HG03457 (cell line): Measurements from ENCODE around the gene CASK.

Experiments
- ATAC-seq: cut with Tn5 transposase; IDR thresholded peaks from one replicate; pipeline ENCODE4 v1.9.1; 2021; ENCODE audit warnings: moderate number of reproducible peaks; ENCODE audit not compliant: unreplicated experiment

The CASK gene

DNA sequence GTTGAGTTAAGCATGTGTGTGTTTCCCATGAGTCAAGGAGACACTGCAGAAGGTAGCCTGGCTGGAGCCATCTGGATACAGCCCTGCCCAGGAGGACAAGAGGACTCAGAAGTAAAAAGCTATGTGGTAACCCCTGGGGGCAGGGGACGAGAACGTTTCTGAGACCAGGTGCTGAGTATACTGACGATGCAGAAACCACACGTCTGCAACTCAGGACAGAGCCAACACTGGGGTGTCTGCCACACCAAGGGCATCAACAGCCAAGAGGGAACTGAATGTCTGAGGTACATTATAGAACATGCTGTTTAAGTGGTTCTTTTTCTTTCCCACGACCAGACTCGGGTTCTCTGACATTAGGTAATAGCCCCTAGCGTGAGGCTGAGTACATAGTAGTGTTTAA lies 328.7 kb downstream of the CASK start:
- ATAC-seq: no peak

DNA sequence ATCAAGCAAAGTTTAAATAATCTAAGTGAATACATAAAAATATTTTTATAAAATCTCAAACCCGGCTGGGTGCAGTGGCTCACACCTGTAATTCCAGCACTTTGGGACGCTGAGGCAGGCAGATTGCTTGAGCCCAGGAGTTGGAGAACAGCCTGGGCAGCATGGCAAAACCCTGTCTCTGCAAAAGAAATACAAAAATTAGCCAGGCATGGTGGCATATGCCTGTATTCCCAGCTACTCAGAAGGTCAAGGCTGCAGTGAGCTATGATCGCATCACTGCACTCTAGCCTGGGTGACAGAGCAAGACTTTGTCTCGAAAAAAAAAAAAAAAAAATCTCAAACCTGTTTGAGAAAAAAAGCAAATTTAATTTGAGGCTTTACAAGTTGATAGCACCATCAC lies 331.4 kb downstream of the CASK start:
- ATAC-seq: no peak

DNA sequence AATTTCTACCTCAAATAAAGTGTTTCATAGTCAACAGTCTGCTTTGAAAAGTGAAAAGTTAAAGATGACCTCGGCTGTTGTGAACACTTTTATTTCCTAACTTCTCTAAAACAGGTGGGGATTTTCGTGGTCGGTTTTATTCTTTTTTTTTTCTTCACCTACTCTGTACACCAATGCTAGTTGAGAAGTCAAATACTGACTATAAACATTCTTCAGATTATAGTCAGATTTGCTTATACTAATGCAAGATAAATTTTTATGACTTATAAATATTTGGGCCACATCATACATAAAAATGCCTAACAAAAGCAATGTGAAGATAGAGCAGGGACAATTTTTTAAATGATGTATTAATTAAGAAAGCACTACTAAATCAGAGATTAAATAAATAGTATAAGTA lies 332.7 kb downstream of the CASK start:
- no peak for ATAC-seq

DNA sequence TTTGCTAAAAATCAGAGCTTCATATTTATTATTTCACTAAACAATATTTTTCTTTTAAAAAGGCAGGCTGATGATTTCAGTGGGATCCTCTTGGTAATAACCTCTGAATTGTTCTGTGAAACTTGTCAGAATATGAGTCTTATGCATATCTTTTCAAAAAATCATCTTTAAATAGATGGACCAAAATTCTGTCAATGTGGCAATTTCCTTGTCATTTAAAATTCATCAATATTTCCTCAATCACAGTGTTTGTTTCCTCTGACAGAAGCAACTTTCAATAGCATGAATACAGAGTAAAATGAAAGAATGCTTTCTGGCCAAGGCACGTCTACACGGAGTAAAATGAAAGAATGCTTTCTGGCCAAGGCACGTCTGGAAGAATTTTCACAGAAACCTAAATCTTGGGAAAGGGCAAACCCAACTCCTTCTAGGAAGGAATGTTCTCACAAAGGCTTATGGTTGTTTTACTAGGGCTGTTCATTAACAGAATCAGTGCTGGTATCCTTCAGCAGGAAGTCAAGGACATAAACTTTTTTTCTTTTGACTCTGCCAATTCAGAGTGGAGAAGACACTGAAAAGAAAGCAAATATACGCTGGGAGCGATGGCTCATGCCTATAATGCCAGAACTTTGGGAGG lies 333.6 kb downstream of the CASK start:
- no peak for ATAC-seq

DNA sequence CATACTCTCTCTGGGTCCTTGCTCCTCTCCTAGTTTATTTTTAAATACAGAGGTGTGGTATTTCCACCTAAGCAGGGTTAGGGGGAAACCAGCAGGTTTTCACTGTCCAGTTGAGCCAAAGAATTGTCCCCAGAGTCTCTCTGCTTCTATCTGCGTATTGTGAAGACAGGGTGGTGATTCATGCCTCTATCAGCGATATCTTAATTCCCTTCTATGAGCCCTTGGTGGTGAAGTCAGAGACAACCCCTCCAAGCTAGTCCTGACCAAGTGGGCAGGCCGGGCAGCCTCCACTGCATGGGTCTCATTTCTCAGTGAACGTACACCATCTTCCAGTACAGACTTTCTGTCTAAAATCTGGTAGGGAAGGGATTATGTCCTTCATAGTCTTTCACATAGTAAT lies 335.1 kb downstream of the CASK start:
- no peak for ATAC-seq

DNA sequence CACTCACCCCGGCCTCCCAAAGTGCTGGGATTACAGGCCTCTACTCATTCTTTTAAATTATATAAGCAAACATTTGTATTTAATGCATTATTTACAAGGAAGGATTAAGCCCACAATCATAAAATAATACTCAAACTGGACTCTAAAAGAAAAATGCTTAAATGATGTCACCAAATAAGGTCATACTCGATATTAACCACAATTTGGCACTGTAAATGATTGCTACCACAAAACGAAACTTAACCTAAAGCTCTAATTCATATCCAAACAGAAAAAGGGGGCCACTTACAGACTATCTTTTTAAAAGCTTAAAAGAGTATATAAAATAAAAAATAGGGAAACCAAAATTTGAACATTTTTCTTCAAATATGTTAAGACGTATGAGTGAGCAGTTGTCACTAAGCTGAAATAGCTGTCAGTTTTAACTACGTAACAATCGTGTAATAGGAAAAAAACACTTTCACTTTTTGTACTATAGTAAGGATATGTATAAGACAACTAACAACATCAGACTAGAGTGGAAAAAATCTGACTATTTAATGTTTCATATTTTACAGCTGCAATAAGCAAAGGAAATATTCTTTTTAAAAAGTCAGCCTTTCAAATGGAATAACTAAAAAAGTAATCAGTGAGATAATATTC lies 342.8 kb downstream of the CASK start:
- ATAC-seq: no peak

DNA sequence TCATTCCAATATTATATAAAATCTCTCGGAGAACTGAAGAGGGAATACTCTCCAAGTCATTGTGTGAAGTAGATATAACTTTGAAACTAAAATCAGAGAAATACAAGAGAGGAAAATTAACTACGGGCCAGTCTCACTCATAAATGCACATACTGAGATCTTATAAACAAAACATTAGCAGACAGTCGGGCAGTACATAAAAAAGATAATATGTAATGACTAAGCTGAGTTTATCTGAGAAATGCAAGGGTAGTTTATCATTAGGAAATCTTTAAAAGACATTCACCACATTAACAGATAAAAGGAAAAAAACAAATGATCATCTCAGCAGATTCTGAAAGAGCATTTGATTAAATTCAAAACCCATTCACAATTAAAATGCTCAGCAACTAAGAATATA lies 359.5 kb downstream of the CASK start:
- ATAC-seq: no peak

DNA sequence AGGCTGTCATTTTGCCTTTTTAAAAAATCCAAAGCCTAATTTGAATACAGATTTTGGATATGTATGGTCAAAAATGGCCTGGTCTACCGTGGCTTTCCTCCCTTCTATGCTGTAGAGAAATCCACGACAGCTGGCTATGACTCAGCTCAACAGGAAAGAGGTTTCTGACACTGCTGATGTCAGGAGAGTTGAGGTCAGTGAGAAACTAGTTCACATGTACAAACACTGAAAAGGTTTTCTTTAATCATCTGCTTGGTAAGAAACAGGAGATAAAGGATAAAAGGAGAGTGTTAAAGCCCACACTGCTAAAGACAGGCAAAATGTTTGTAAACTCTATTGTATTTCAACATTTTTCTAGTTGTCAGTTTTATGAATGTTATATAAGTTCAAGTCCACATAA lies 362.3 kb downstream of the CASK start:
- peak; percentile 80 for ATAC-seq

DNA sequence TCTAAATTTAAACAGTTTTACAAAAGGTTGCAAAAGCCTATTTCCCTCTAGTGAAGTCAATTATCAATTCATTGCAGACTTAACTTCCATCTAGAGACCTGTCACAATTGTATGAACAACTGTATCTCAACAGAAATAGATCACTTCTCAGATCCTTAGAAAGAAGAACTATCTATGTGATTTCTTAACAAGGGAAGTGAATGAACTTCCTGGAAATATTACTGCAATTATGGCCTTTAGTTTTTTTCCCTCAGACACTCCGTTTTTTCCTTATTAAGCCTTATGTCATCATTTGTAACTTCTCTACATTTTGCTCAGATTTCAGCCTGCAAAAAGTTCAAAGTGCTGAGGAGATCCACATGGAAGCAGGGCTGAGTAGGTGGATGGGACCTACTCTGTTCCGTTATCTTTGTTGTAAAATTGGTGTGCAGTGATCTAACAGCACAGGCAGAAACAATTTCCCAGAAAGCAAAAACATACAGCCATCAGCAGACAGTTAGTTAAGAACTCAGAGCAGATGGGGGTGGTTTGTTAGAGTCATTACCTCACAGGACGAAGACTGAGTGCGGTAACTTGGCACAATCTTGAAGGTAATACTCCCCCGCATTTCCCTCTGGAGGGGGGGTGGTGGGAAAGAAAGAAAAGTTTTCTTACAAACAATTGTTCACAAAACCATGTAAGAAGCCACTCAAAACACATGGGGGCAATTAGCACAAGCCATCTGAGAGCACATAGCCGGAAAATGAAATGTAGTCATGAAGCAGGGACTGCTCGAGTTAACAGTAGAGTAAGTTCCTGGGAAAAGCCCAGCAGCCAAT lies 363.9 kb downstream of the CASK start:
- no peak for ATAC-seq

DNA sequence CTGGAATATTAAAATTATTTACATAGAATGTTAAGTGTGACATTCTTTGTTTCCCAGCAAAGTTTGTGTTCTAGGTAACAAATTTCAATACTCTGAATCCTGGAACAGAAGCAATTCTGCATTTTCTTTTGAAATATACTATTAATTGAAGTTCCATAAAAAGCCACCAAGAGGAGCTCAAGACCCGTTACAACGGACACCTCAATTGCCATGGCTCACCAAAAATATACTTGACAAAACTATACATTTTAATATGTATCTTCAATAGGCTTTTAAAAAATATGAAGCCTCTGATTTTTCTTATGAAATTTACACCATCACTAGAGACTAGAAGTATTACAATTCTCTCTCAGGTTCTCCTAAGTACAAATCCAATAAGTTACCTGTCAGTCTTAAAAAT lies 364.8 kb downstream of the CASK start:
- ATAC-seq: no peak

DNA sequence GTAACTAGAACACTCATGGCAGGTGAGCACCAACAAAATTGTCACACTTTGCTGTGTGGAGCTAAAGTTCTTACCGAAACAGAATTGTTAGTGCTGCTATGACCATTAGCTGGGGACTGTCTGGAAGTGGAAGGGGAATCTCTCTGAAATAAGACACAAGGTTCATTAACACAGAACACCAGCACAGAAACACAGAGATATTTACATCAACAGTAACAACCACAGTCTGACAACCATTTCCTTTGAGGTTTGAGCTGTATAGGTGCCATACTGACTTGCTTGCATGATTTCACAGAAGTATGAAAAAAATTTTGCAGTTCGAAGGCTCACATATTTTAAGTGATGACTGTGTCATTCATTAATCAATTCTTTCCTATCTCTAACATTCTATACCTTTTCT lies 366.4 kb downstream of the CASK start:
- no peak for ATAC-seq

DNA sequence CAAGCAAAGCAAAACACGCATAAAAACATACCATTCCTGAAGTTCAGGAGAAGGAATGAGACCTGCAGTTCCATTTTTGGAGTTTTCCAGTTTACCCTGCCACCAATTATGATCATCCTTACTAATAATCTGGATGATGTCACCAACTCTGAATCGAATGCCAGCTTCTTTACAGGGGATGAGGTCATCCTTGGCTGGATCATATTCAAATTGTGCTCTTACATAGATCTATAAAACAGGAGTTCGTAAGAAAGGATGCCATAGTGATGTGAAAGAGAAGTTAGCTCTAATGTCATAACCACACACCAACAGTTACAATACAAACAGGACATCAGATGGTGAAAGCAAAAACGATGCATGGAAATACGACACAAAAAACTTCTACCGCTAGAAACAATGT lies 369.7 kb downstream of the CASK start:
- no peak for ATAC-seq

DNA sequence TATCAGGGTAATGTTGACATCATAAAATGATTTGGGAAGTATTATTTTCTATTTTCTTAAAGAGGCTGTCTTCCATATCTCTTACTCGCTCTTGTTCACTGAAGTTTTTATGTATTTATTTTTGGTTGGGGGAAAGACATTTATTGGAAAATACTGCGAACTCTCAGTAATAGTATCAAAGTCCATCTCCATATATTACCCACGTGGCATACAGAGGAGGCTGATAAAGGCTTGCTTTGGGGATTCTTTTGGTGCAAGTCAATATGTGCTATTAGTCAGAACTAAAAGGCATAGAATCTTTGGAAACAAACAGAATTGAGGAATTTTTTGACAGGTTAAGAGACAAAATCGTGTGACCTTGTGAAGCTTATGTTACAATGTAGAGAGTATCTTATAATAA lies 374.9 kb downstream of the CASK start:
- no peak for ATAC-seq

DNA sequence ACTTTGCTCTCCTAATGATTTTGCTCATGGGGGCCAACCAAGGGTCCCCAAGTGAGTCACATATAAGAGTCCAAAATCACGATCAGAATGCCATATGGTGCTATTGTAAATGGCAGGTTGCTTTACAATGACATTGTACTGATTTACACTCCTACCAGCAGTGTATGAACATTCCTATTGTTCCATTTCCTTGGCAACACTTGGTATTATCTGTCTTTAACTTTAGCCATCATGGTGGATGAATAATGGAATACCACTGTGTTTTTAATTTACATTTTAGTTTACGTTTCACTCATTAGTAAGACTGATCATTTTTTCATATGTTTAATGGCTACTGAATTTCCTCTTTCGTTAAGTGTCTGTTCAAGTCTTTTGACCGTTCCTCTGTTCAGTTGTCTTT lies 379.7 kb downstream of the CASK start:
- ATAC-seq: no peak

DNA sequence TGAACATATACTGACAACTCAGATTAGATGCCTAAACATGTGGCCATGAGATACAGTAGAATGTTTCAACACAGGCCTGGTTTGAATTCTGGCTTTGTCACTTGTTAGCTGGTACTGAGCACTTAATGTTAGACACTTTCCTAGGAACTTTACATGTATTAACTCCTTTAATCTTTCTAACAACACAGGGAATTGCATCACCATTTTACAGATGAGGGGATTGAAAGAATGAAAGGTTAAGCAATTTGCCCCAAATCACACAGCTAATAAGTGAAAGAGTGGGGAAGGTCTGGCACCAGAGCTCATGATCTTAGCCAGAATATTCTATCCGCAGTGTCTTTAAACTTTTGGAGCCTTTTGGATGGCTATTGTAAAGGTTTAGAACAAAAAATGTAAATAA lies 380.3 kb downstream of the CASK start:
- ATAC-seq: no peak

DNA sequence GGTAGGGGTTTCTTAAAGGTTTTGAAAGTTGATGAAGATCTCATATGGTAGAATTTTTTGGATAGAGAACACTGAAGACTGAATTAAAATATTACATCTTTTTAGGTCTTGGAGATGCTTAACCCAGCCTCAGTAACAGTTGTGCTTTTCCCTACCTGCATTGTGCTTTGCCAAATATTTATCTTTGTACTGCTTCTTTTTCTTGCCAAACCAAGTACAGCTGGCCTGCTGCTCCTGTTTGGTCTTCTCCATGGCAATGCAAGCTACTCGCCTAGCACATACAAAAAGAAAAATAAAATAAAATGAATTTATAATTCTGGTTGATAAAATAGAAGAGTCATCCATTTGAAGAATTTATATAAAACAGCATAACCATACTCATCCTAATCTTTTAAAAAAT lies 380.8 kb downstream of the CASK start:
- no peak for ATAC-seq

DNA sequence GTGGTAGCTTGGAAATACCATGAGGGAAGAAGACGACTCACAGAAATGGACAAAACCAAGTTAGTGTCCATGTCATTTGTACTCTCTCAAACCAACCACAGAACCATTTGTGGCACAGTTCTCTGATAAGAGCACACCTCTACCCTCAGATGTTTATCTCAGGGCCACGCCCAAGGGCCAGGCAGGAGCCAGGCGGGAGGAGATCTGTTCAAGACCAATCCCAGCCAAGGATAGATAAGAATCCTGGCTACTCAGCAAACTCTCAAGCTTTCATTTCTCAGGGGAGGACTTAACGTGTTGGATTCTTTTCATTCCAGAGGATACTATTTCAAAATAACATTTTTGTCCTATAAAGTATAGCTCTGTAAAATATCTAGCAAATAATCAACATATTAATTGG lies 381.2 kb downstream of the CASK start:
- ATAC-seq: no peak

DNA sequence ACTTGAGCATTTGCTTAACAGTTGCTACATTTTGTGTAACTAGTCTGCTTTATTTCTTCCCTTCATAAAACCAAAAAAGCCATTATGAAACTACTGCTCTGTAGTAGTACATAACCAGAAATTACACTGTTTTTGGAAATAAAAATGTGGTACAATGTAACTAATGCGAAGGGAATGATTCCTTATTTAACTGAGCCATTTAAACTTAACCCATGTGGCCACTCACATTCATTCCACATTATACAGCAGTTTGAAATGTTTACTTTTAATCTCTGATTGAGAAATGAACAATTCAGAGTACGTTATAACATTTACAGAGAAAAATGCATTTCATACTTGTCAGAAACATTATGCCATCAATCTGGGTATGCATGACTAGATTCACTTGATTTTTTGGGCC lies 382.0 kb downstream of the CASK start:
- ATAC-seq: no peak

DNA sequence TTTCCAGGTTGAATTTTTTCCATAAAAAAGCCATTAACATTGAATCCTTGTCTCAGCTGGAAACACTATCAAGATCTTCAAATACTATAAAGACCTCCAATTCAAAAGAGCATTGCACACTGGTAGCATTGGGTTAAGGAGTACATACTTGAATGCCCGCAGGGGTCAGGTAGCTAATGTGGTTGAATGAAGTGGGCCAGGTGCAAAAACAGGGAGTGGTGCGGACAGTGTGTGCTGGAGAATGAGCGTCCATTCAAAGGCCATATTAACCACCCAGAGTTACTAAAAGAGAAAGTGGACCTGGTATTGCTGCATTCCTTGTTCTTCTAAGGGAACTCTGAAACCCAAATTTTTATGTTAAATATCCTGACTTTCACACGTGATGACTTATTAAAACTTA lies 384.6 kb downstream of the CASK start:
- ATAC-seq: no peak

DNA sequence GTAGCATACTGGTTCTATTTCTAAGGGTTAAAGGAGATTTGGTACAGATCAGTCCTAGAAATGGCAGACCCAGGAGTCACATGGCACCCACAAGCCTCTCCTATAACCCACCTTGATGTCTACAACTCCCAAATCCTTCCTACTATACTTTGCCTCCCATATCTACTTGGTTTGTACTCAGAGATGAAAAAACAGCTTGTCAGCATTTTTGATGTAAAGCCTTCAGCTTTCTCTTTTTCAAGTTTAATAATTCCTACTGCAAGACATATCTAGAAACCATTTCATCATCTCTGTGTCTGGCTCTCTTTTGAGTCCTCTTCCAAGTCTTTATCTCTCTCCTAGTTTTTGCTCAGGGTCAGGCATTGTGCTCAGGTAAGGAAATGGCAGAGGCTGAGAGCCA lies 393.3 kb downstream of the CASK start:
- ATAC-seq: no peak

DNA sequence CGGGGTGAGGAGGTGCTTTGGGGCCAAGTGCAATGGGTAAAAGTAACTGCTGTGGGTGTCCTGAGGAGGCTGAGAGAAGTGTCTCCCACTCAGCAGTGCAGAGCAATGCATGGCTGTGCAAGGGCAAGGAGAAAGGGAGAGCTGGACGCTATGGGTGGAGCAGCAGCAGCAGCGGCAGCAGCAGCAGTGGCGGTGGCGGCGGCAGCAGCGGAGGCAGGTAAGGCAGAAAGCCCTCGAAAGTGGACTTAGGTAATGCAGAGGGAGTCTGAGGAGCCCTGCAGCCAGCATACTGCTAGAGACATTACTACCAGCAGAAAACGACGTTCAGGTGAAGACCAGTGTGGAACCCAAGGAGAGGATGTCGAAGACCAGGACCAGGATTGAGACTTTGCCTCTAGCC lies 394.1 kb downstream of the CASK start:
- no peak for ATAC-seq

DNA sequence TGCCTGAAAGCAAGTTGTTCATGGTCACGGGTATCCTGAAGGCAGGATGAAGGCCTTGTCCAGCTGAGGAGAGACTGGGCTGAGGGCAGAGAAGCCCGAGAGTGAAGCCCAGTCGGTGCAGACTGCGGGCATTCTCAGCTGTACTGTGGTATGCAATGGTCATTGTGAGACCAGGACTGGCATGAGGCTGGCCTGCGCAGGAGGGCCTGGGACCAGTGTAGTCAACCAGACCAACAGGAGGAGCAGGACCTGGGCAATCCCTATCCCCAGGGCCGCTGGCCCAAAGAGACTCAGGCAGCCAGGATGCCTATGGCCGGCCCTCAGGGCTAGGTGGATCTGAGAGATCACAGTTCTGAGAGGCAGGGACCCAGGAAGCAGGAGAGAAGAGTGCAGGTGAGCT lies 394.6 kb downstream of the CASK start:
- no peak for ATAC-seq
